H9 (cell line): ENCODE measurements around the gene ADTRP. TPM values are rescaled to one million over a fixed set of nuclear protein-coding genes. Genes with fewer than 3 reads are reported as not detected.
A peak's percentile ranks its signal among the peaks of the same experiment; 100 is the strongest.

ENCODE experiments used
- DNase-seq: peaks from one replicate; pipeline ENCODE4 v3.0.0-alpha.2; 2017
- H2AFZ ChIP-seq: one replicate; pipeline ENCODE4 v1.6.1; 2013; ENCODE audit warnings: mild to moderate bottlenecking, low read length, control low read depth, moderate library complexity
- H2AK5ac ChIP-seq: 2 replicates; pipeline ENCODE4 v1.6.1; 2013; ENCODE audit warnings: low read length, control low read depth, mixed read lengths; ENCODE audit not compliant: insufficient read length
- H2BK120ac ChIP-seq: one replicate; pipeline ENCODE4 v1.6.1; 2013; ENCODE audit warnings: low read depth, mild to moderate bottlenecking, low read length, control low read depth, inconsistent platforms; ENCODE audit not compliant: poor library complexity, severe bottlenecking
- H2BK12ac ChIP-seq: 2 replicates; pipeline ENCODE4 v1.6.1; 2013; ENCODE audit warnings: low read length, control low read depth, mixed read lengths, low read depth; ENCODE audit not compliant: insufficient read length
- H2BK15ac ChIP-seq: 2 replicates; pipeline ENCODE4 v1.6.1; 2013; ENCODE audit warnings: low read depth, low read length, control low read depth
- H2BK20ac ChIP-seq: one replicate; pipeline ENCODE4 v1.6.1; 2013; ENCODE audit warnings: low read depth, mild to moderate bottlenecking, low read length, control low read depth, inconsistent platforms; ENCODE audit not compliant: poor library complexity, severe bottlenecking
- H2BK5ac ChIP-seq: 2 replicates; pipeline ENCODE4 v1.6.1; 2013; ENCODE audit warnings: low read length, control low read depth, mixed read lengths; ENCODE audit not compliant: insufficient read length
- H3K14ac ChIP-seq: 2 replicates; pipeline ENCODE4 v1.6.1; 2013; ENCODE audit warnings: low read length, control low read depth; ENCODE audit not compliant: insufficient read depth
- H3K18ac ChIP-seq: 2 replicates; pipeline ENCODE4 v1.6.1; 2013; ENCODE audit warnings: low read depth, mild to moderate bottlenecking, mixed read lengths, low read length, control low read depth; ENCODE audit not compliant: insufficient read length
- H3K23ac ChIP-seq: 2 replicates; pipeline ENCODE4 v1.6.1; 2013; ENCODE audit warnings: low read length, control low read depth, mixed read lengths, low read depth; ENCODE audit not compliant: insufficient read length
- H3K23me2 ChIP-seq: 2 replicates; pipeline ENCODE4 v1.6.1; 2013; ENCODE audit warnings: low read depth, mild to moderate bottlenecking, mixed read lengths, low read length, control low read depth; ENCODE audit not compliant: insufficient read length, poor library complexity, severe bottlenecking
- H3K27ac ChIP-seq: 2 replicates; pipeline ENCODE4 v1.5.1; 2013; ENCODE audit warnings: low read length, control low read depth, mixed read lengths, low read depth; ENCODE audit not compliant: insufficient read length
- H3K27me3 ChIP-seq: 2 replicates; pipeline ENCODE4 v1.6.1; 2013; ENCODE audit warnings: low read length, control low read depth, inconsistent platforms; ENCODE audit not compliant: insufficient read depth
- H3K4ac ChIP-seq: 2 replicates; pipeline ENCODE4 v1.6.1; 2013; ENCODE audit warnings: low read depth, mild to moderate bottlenecking, control low read depth, inconsistent platforms, low read length, moderate library complexity
- H3K4me1 ChIP-seq: 2 replicates; pipeline ENCODE4 v1.6.1; 2013; ENCODE audit warnings: low read length, control low read depth, inconsistent platforms; ENCODE audit not compliant: insufficient read depth
- H3K4me2 ChIP-seq: 2 replicates; pipeline ENCODE4 v1.6.1; 2013; ENCODE audit warnings: low read length, control low read depth, mixed read lengths; ENCODE audit not compliant: insufficient read length, insufficient read depth
- H3K56ac ChIP-seq: 2 replicates; pipeline ENCODE4 v1.6.1; 2013; ENCODE audit warnings: low read depth, mild to moderate bottlenecking, mixed read lengths, low read length, control low read depth; ENCODE audit not compliant: insufficient read length
- H3K79me1 ChIP-seq: 2 replicates; pipeline ENCODE4 v1.6.1; 2013; ENCODE audit warnings: low read depth, mild to moderate bottlenecking, moderate library complexity, low read length, control low read depth, inconsistent platforms; ENCODE audit not compliant: insufficient read depth, poor library complexity, severe bottlenecking
- H3K79me2 ChIP-seq: 2 replicates; pipeline ENCODE4 v1.6.1; 2013; ENCODE audit warnings: low read length, control low read depth, inconsistent platforms; ENCODE audit not compliant: insufficient read depth
- H3K9ac ChIP-seq: 2 replicates; pipeline ENCODE4 v1.6.1; 2013; ENCODE audit warnings: low read length, control low read depth, mixed read lengths; ENCODE audit not compliant: insufficient read length; ENCODE audit errors: extremely low read depth
- H3K9me3 ChIP-seq: one replicate; pipeline ENCODE4 v1.6.1; 2013; ENCODE audit warnings: low read depth, low read length, inconsistent platforms; ENCODE audit not compliant: control insufficient read depth
- H3T11ph ChIP-seq: one replicate; pipeline ENCODE4 v1.6.1; 2013; ENCODE audit warnings: mild to moderate bottlenecking, low read length, control low read depth, inconsistent platforms
- H4K20me1 ChIP-seq: one replicate; pipeline ENCODE4 v1.6.1; 2013; ENCODE audit not compliant: control insufficient read depth, insufficient read length, insufficient read depth
- H4K5ac ChIP-seq: 2 replicates; pipeline ENCODE4 v1.6.1; 2013; ENCODE audit warnings: low read depth, mild to moderate bottlenecking, mixed read lengths, low read length, control low read depth; ENCODE audit not compliant: insufficient read length
- H4K8ac ChIP-seq: replicated peaks from 2 replicates; pipeline ENCODE4 v1.6.1; 2013; ENCODE audit warnings: low read length, control low read depth, mixed read lengths, low read depth; ENCODE audit not compliant: insufficient read length
- H4K91ac ChIP-seq: 2 replicates; pipeline ENCODE4 v1.6.1; 2013; ENCODE audit warnings: low read depth, mild to moderate bottlenecking, moderate library complexity, mixed read lengths, low read length, control low read depth; ENCODE audit not compliant: insufficient read length
- H3K27ac Mint-ChIP-seq, 3 experiments: 2 replicates in 2 of 3; 3 replicates in 1 of 3; pipeline ENCODE4 v1.8.0; 2020 to 2021; ENCODE audit warnings: mixed read lengths in 3 of 3, mild to moderate bottlenecking in 1 of 3, moderate library complexity in 1 of 3
- H3K27me3 Mint-ChIP-seq: 2 replicates; pipeline ENCODE4 v1.8.0; 2021; ENCODE audit warnings: low read depth, mild to moderate bottlenecking, moderate library complexity, mixed read lengths
- H3K36me3 Mint-ChIP-seq, 3 experiments: 2 replicates in 2 of 3; 3 replicates in 1 of 3; pipeline ENCODE4 v1.8.0; 2020 to 2021; ENCODE audit warnings: low read depth in 3 of 3, mixed read lengths in 3 of 3; ENCODE audit not compliant: insufficient read depth in 1 of 3
- H3K4me1 Mint-ChIP-seq, 2 experiments: 2 replicates each; pipeline ENCODE4 v1.8.0; 2020; ENCODE audit warnings: mixed read lengths in 2 of 2
- H3K4me3 Mint-ChIP-seq, 2 experiments: 2 replicates in 1 of 2; 3 replicates in 1 of 2; pipeline ENCODE4 v1.8.0; 2020 to 2021; ENCODE audit warnings: mild to moderate bottlenecking in 2 of 2, mixed read lengths in 2 of 2, moderate library complexity in 1 of 2
- H3K9me3 Mint-ChIP-seq, 2 experiments: 2 replicates in 1 of 2; 3 replicates in 1 of 2; pipeline ENCODE4 v1.8.0; 2020; ENCODE audit warnings: mild to moderate bottlenecking in 2 of 2, mixed read lengths in 2 of 2, moderate library complexity in 1 of 2
- CTCF ChIP-seq: fragments of 200-600 bp; sonication (generic); conservative IDR thresholded peaks from 3 replicates; pipeline ENCODE4 v1.8.0; 2021; ENCODE audit warnings: antibody characterized with exemption, mild to moderate bottlenecking
- WGBS: extraction: QIAGEN DNeasy Blood & Tissue Kit; methylation state at CpG from one replicate; pipeline ENCODE4 v1.1.7; 2013; ENCODE audit warnings: missing lambda C conversion rate, low lambda C conversion rate, mixed read lengths; ENCODE audit not compliant: insufficient read length; ENCODE audit errors: extremely low coverage; 5-methylcytosine and 5-hydroxymethylcytosine counted together
- total RNA-seq: library from RNA; stranded (reverse); gene quantifications from 2 replicates; pipeline ENCODE4 v1.2.1, GENCODE V29; 2021

Gene ADTRP
- total RNA-seq, 1 experiment from 2014 or later, result not detected

DNA sequence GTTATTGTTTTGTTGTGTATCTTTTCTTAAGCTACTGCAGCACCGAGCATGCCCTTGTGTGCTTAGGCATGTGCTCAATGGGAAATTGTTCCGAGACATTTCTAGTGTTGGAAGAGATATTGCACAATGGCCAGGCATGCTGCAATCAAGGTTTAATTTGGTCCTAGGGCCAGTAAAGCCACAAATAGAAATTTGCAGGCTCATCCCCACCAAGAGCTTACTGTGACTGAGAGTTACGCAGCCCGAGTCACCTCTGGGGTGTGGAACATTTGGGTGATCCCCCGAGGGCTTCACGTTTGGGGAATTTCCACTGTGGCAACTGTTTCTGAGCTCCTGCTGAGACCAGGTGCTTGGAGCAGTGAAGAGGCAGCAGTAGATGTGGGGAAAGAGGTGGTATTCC, 65.8 kb downstream of the ADTRP start:
- Mint-ChIP-seq H3K27me3 (no peaks in the 10 kb centered on the region; the same call in 1 of the 2 replicates), H3K4me3 (no peak overlapping the region), H3K9me3 (peaks cover 4 to 5% of the 10 kb centered on the region in 2 experiments; a peak in 3 of 5 replicates), H3K36me3 (peaks cover 0 to 3% (median 3%) of the 10 kb centered on the region in 3 experiments; a peak in 2 of 7 replicates), H3K4me1 (peaks cover 9 to 12% of the 10 kb centered on the region in 2 experiments; a peak in 3 of 4 replicates), H3K27ac (peak overlapping the region in 1 of 3 experiments; percentile 66; a peak in 1 of 7 replicates)
- Histone ChIP-seq H3K27ac (no peak overlapping the region), H2BK5ac (no peak overlapping the region), H2BK12ac (no peak overlapping the region), H2AK5ac (no peak overlapping the region), H3K56ac (no peak overlapping the region), H3K79me2 (no peaks in the 10 kb centered on the region), H3K23ac (no peak overlapping the region), H3K14ac (no peak overlapping the region), H3K4ac (no peak overlapping the region), H4K5ac (no peak overlapping the region), H3T11ph (no peak overlapping the region), H3K79me1 (no peaks in the 10 kb centered on the region), H3K18ac (no peak overlapping the region), H3K9ac (no peak overlapping the region), H4K20me1 (no peaks in the 10 kb centered on the region), H3K4me1 (no peaks in the 10 kb centered on the region), H3K9me3 (no peaks in the 10 kb centered on the region), H3K27me3 (no peaks in the 10 kb centered on the region), H3K23me2 (no peaks in the 10 kb centered on the region), H4K91ac (no peak overlapping the region), H2AFZ (no peak overlapping the region), H3K4me2 (no peak overlapping the region), H2BK120ac (no peak overlapping the region), H4K8ac (no peak overlapping the region), H2BK20ac (no peak overlapping the region), H2BK15ac (no peak overlapping the region)
- WGBS, result no CpG with 5 or more reads among the region's 6 CpGs
- DNase-seq, result no peak
- no peak for TF ChIP-seq CTCF
